Measurements from ENCODE around the gene UNC119B. TPM values are rescaled to one million over a fixed set of nuclear protein-coding genes. Genes with fewer than 3 reads are reported as not detected.

UNC119B gene
- total RNA-seq, 4 donors from 2014 or later = 9.8 to 25.4 (median 21.5) TPM

GRCh38 chr12:120737557-120738251, 27.4 kb downstream of the UNC119B start:
- Histone ChIP-seq H3K27ac (no peak overlapping the region), H3K9me3 (no peaks in the 10 kb centered on the region), H3K27me3 (no peaks in the 10 kb centered on the region), H3K4me3 (no peak overlapping the region), H3K36me3 (peaks cover 0 to 18% (median 0%) of the 10 kb centered on the region in 4 donors), H3K4me1 (no peaks in the 10 kb centered on the region)
- DNase-seq = no peak
- in situ Hi-C loops (cut with MboI; ENCODE audit: low pct_ligation_motif_present in 1 of 4, low pct_unique_long_range_greater_than_20kb in 1 of 4, low sequenced_read_pairs in 3 of 4) (no loop called here), intact Hi-C loops (cut with DNase I; ENCODE audit: low total_unique reads) (no loop called here)
- WGBS, 2 donors (ENCODE audit: low coverage in 1 of 2) = 85% methylated on average over 23 of the region's 25 CpGs; no CpG with 5 or more reads in 1 of the 2 donors
- TF ChIP-seq POLR2AphosphoS5 (IDR thresholded peaks at IDR 0.05) = no peak
- no peak for TF ChIP-seq EP300 (IDR thresholded peaks at IDR 0.05; ENCODE audit: low read depth)
- no peak for TF ChIP-seq CTCF (IDR thresholded peaks at IDR 0.05)
- no peak for TF ChIP-seq POLR2A (IDR thresholded peaks at IDR 0.05)

GRCh38 chr12:120738252-120739030, 28.2 kb downstream of the UNC119B start:
- 91% methylated on average over 27 of the region's 31 CpGs; no CpG with 5 or more reads in 1 of the 2 donors for WGBS, 2 donors (ENCODE audit: low coverage in 1 of 2)
- Histone ChIP-seq H3K4me1 (no peaks in the 10 kb centered on the region), H3K27me3 (no peaks in the 10 kb centered on the region), H3K9me3 (no peaks in the 10 kb centered on the region), H3K27ac (no peak overlapping the region), H3K4me3 (no peak overlapping the region), H3K36me3 (peaks cover 0 to 18% (median 0%) of the 10 kb centered on the region in 4 donors)
- no peak for TF ChIP-seq POLR2A (IDR thresholded peaks at IDR 0.05)
- no peak for TF ChIP-seq EP300 (IDR thresholded peaks at IDR 0.05; ENCODE audit: low read depth)
- no peak for TF ChIP-seq POLR2AphosphoS5 (IDR thresholded peaks at IDR 0.05)
- TF ChIP-seq CTCF (IDR thresholded peaks at IDR 0.05) = no peak
- DNase-seq = no peak
- in situ Hi-C loops (cut with MboI; ENCODE audit: low pct_ligation_motif_present in 1 of 4, low pct_unique_long_range_greater_than_20kb in 1 of 4, low sequenced_read_pairs in 3 of 4) = no loop called here
- intact Hi-C loops (cut with DNase I; ENCODE audit: low total_unique reads) = no loop called here

- in situ Hi-C loops (cut with MboI; ENCODE audit: low pct_ligation_motif_present in 1 of 4, low pct_unique_long_range_greater_than_20kb in 1 of 4, low sequenced_read_pairs in 3 of 4) (no loop called here), intact Hi-C loops (cut with DNase I; ENCODE audit: low total_unique reads) (no loop called here)
- Histone ChIP-seq H3K27ac (no peak overlapping the region), H3K4me1 (no peaks in the 10 kb centered on the region), H3K4me3 (no peak overlapping the region), H3K36me3 (peaks cover 0 to 18% (median 0%) of the 10 kb centered on the region in 4 donors), H3K27me3 (no peaks in the 10 kb centered on the region), H3K9me3 (no peaks in the 10 kb centered on the region)
- DNase-seq = no peak
- 90% methylated on average over 31 of the region's 38 CpGs; no CpG with 5 or more reads in 1 of the 2 donors for WGBS, 2 donors (ENCODE audit: low coverage in 1 of 2)
- TF ChIP-seq CTCF (IDR thresholded peaks at IDR 0.05) = no peak
- no peak for TF ChIP-seq POLR2A (IDR thresholded peaks at IDR 0.05)
Observed at GRCh38 chr12:120739031-120739762, 28.9 kb downstream of the UNC119B start.
